ENCODE measurements around the gene LDHD. TPM values are rescaled to one million over a fixed set of nuclear protein-coding genes. Genes with fewer than 3 reads are reported as not detected.

The LDHD gene
- under 1 TPM; 0.18 to 0.28 TPM for total RNA-seq

- Mint-ChIP-seq H3K4me3 (peak within 1 kb of the TSS; percentile 50), H3K27me3 (no peaks in the 10 kb centered on the region), H3K36me3 (ENCODE audit: low read depth) (no peaks in the 10 kb centered on the region), H3K9me3 (peaks cover 3% of the 10 kb centered on the region), H3K4me1 (peaks cover 10% of the 10 kb centered on the region), H3K27ac (no peak within 1 kb of the TSS)
- POLR2A ChIA-PET, result no interaction called here
- DNase-seq, result no peak
- CTCF ChIA-PET, result interaction anchor here (1.3 kb wide), 1 partner anchor 254 kb away, joined by 3 read pairs; no protein-coding TSS in a partner anchor
These were observed at the start of gene LDHD for GRCh38 chr16:75116081-75116910. Gene LDHD (minus strand): TSS chr16:75116780. CDS start chr16:75116720, 60 bp downstream.

GRCh38 chr16:75160386-75160785, 43.8 kb upstream of the LDHD start:
- DNase-seq, result no peak
- H3K27ac Mint-ChIP-seq, result no peak overlapping the region
- H3K36me3 Mint-ChIP-seq (ENCODE audit: low read depth), result peaks cover 70% of the 10 kb centered on the region
- no peaks in the 10 kb centered on the region for H3K4me1 Mint-ChIP-seq
- ChIA-PET POLR2A (no interaction called here), CTCF (no interaction called here)
- no peak overlapping the region for H3K4me3 Mint-ChIP-seq
- H3K27me3 Mint-ChIP-seq, result no peaks in the 10 kb centered on the region
- H3K9me3 Mint-ChIP-seq, result peaks cover 32% of the 10 kb centered on the region

- POLR2A ChIA-PET, result no interaction called here
- Mint-ChIP-seq H3K9me3 (peaks cover 31% of the 10 kb centered on the region), H3K4me3 (no peak overlapping the region), H3K27ac (no peak overlapping the region), H3K4me1 (peaks cover 27% of the 10 kb centered on the region), H3K36me3 (ENCODE audit: low read depth) (peaks cover 65% of the 10 kb centered on the region), H3K27me3 (no peaks in the 10 kb centered on the region)
- CTCF ChIA-PET, result no interaction called here
- DNase-seq, result no peak
These were observed 36.1 kb upstream of the LDHD start for GRCh38 chr16:75152635-75153034.

GRCh38 chr16:75151798-75152197, 35.2 kb upstream of the LDHD start:
- Mint-ChIP-seq H3K27ac (no peak overlapping the region), H3K4me1 (peaks cover 30% of the 10 kb centered on the region), H3K27me3 (no peaks in the 10 kb centered on the region), H3K36me3 (ENCODE audit: low read depth) (peaks cover 57% of the 10 kb centered on the region), H3K4me3 (no peak overlapping the region), H3K9me3 (peaks cover 31% of the 10 kb centered on the region)
- DNase-seq, result no peak
- ChIA-PET POLR2A (no interaction called here), CTCF (no interaction called here)

GRCh38 chr16:75148311-75149195, 32.0 kb upstream of the LDHD start, which contains the start of gene ZFP1:
Gene ZFP1 (plus strand): TSS chr16:75148524. CDS start chr16:75152952, 4,428 bp downstream.
- Mint-ChIP-seq H3K9me3 (peaks cover 25% of the 10 kb centered on the region), H3K4me3 (peak within 1 kb of the TSS; percentile 80), H3K36me3 (ENCODE audit: low read depth) (peaks cover 36% of the 10 kb centered on the region), H3K27me3 (no peaks in the 10 kb centered on the region), H3K4me1 (peaks cover 30% of the 10 kb centered on the region), H3K27ac (peak within 1 kb of the TSS; percentile 75)
- CTCF ChIA-PET, result no interaction called here
- peak; percentile 94 for DNase-seq
- POLR2A ChIA-PET, result interaction anchor here (1.1 kb wide), 1 partner anchor 481 kb away, joined by 3 read pairs; no protein-coding TSS in a partner anchor

- H3K27ac Mint-ChIP-seq, result peak overlapping the region; percentile 75
- H3K36me3 Mint-ChIP-seq (ENCODE audit: low read depth), result peaks cover 30% of the 10 kb centered on the region
- ChIA-PET CTCF (no interaction called here), POLR2A (interaction anchor here (1.1 kb wide), 1 partner anchor 480 kb away, joined by 3 read pairs; no protein-coding TSS in a partner anchor)
- DNase-seq, result no peak
- H3K9me3 Mint-ChIP-seq, result peaks cover 22% of the 10 kb centered on the region
- H3K4me3 Mint-ChIP-seq, result peak overlapping the region; percentile 80
- H3K27me3 Mint-ChIP-seq, result no peaks in the 10 kb centered on the region
- H3K4me1 Mint-ChIP-seq, result peaks cover 30% of the 10 kb centered on the region
These were observed 31.4 kb upstream of the LDHD start for GRCh38 chr16:75147968-75148310.

- peaks cover under 1% of the 10 kb centered on the region for H3K36me3 Mint-ChIP-seq (ENCODE audit: low read depth)
- no peaks in the 10 kb centered on the region for H3K27me3 Mint-ChIP-seq
- H3K4me3 Mint-ChIP-seq, result no peak overlapping the region
- H3K4me1 Mint-ChIP-seq, result peaks cover 10% of the 10 kb centered on the region
- H3K9me3 Mint-ChIP-seq, result no peaks in the 10 kb centered on the region
- ChIA-PET CTCF (no interaction called here), POLR2A (no interaction called here)
- no peak overlapping the region for H3K27ac Mint-ChIP-seq
- no peak for DNase-seq
These were observed 27.4 kb upstream of the LDHD start for GRCh38 chr16:75143941-75144340.

GRCh38 chr16:75139498-75139897, 22.9 kb upstream of the LDHD start:
- no peak for DNase-seq

GRCh38 chr16:75138636-75139035, 22.1 kb upstream of the LDHD start:
- H3K27ac Mint-ChIP-seq, result no peak overlapping the region
- no peaks in the 10 kb centered on the region for H3K36me3 Mint-ChIP-seq (ENCODE audit: low read depth)
- ChIA-PET POLR2A (no interaction called here), CTCF (no interaction called here)
- no peaks in the 10 kb centered on the region for H3K9me3 Mint-ChIP-seq
- peak; percentile 19 for DNase-seq
- no peak overlapping the region for H3K4me3 Mint-ChIP-seq
- peaks cover 8% of the 10 kb centered on the region for H3K4me1 Mint-ChIP-seq
- no peaks in the 10 kb centered on the region for H3K27me3 Mint-ChIP-seq

More at GRCh38 chr16:75139498-75139897, 22.9 kb upstream of the LDHD start:
- Mint-ChIP-seq H3K27me3 (no peaks in the 10 kb centered on the region), H3K4me3 (no peak overlapping the region), H3K4me1 (peaks cover 8% of the 10 kb centered on the region), H3K27ac (no peak overlapping the region), H3K9me3 (no peaks in the 10 kb centered on the region), H3K36me3 (ENCODE audit: low read depth) (no peaks in the 10 kb centered on the region)
- POLR2A ChIA-PET, result no interaction called here
- CTCF ChIA-PET, result interaction anchor here (1.2 kb wide), 1 partner anchor 17 kb away, joined by 4 read pairs; no protein-coding TSS in a partner anchor

- no peaks in the 10 kb centered on the region for H3K36me3 Mint-ChIP-seq (ENCODE audit: low read depth)
- H3K27ac Mint-ChIP-seq, result no peak overlapping the region
- no peak for DNase-seq
- no peaks in the 10 kb centered on the region for H3K9me3 Mint-ChIP-seq
- ChIA-PET POLR2A (no interaction called here), CTCF (no interaction called here)
- H3K4me1 Mint-ChIP-seq, result peaks cover 8% of the 10 kb centered on the region
- no peaks in the 10 kb centered on the region for H3K27me3 Mint-ChIP-seq
- H3K4me3 Mint-ChIP-seq, result no peak overlapping the region
These were observed 21.7 kb upstream of the LDHD start for GRCh38 chr16:75138233-75138632.

GRCh38 chr16:75131081-75131480, 14.5 kb upstream of the LDHD start:
- Mint-ChIP-seq H3K36me3 (ENCODE audit: low read depth) (no peaks in the 10 kb centered on the region), H3K9me3 (peaks cover 10% of the 10 kb centered on the region), H3K27ac (no peak overlapping the region), H3K27me3 (peaks cover 2% of the 10 kb centered on the region), H3K4me3 (no peak overlapping the region), H3K4me1 (peaks cover 2% of the 10 kb centered on the region)
- ChIA-PET POLR2A (no interaction called here), CTCF (no interaction called here)
- DNase-seq, result no peak

GRCh38 chr16:75130150-75130771, 13.7 kb upstream of the LDHD start:
- ChIA-PET CTCF (interaction anchor here (0.9 kb wide), 1 partner anchor 19 kb away, joined by 3 read pairs; no protein-coding TSS in a partner anchor), POLR2A (no interaction called here)
- Mint-ChIP-seq H3K4me3 (no peak overlapping the region), H3K9me3 (peaks cover 10% of the 10 kb centered on the region), H3K36me3 (ENCODE audit: low read depth) (no peaks in the 10 kb centered on the region), H3K27ac (no peak overlapping the region), H3K4me1 (peaks cover 2% of the 10 kb centered on the region), H3K27me3 (peaks cover 2% of the 10 kb centered on the region)
- DNase-seq, result no peak

Measured in activated CD4-positive, alpha-beta memory T cell treated with anti-CD3 and anti-CD28 coated beads, Interleukin-2, amount 10 ng/mL, durations not matched to agents 7 days and 5 days (primary cell).